T-helper 2 cell (primary cell): Measurements from ENCODE around the gene AGK.
"Not testable (repeated sequence)": the region's sequence is repeated elsewhere in the genome, so short reads cannot be mapped to it uniquely, and the experiment has no call there.

Source experiments
- DNase-seq, 5 experiments: peaks; one replicate each; pipeline versions ENCODE4 v3.0.0 to v3.0.0-alpha.2; 2012 to 2022

Gene AGK

DNA sequence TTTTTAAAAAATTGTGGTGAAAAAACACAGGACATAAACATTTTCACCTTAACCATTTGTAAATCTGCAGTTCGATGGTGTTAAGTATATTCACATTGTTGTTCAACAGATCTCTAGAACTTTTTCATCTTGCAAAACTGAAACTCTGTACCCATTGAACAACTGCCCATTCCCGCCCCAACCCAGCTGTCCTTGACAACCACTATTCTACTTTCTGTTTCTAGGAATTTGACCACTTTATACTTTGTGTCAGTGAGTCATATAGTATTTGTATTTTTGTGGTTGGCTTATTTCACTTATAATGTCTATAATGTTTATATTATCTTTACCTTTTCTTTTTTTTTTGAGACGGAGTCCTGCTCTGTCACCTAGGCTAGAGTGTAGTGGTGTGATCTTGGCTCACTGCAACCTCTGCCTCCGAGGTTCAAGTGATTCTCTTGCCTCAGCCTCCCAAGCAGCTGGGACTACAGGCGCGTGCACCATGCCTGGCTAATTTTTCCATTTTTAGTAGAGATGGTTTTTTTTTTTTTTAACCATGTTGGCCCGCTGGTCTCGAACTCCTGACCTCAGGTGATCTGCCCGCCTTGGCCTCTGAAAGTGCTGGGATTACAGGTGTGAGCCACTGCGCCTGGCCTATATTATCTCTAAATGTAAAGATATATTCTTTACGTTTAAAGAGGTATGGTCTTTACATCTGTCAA is 6.8 kb downstream of the AGK start:
- DNase-seq, result peak in 1 of 5 experiments; percentile 71

DNA sequence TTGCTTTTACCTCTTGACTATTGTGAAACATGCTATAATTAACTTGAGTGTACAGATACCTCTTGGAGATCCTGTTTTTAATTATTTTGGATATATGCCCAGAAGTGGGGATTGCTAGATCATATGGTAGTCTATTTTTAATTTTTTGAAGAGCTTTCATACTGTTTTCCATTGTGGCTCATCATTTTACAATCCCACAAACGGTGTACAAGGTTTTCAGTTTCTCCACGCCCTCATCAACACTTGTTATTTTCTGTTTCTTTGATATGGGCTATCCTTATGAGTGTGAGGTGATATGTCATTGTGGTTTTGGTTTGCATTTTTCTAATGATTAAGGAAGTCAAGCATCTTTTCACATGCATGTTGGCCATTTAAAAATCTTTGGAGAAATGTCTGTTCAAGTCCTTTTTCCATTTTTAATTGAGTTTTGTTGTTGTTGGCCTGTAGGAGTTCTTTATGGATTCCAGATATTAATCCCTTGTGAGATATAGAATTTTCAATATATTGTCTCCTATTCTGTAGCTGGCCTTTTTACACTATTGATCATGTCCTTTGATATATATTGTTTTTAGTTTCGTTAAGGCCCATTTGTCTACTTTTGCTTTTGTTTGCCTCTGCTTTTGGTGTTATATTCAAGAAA is 7.5 kb downstream of the AGK start:
- peak in 2 of 5 experiments; percentile 62 to 87 for DNase-seq

DNA sequence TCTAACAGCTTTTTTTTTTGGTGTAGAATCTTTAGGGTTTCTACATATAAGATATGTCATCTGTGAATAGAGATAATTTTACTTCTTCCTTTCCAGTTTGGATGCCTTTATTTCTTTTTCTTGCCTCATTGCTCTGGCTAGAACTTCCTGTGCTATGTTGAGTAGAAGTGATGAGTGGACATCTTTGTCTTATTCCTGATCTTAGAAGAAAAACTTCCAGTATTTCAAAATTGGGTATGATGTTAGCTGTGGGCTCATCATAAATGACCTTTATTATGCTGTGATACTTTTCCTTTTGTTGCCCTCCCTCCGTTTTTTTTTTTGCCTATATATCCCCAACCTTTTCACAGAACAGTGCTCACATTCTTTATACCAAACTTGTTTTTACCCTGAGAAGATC is 8.8 kb downstream of the AGK start:
- DNase-seq, result no peak

DNA sequence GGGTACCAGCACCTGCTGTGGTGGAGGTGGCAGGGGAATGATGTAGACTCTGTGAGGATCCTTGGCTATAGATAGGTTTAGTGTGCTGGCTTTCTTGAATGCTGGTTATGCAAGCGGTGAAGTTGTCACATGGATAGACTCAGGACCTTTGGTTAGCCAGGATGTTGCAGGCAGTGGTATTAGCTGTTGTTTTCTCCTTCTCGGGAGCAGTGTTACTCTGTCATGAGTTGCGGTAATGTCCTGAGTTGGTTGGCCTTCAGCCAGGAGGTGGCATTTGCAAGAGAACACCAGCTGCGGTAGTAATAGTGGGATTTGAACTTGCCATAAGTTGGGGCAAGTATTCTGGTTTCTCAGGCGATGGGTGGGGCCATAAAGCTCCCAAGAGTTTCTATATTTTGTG is 10.8 kb downstream of the AGK start:
- no peak for DNase-seq

DNA sequence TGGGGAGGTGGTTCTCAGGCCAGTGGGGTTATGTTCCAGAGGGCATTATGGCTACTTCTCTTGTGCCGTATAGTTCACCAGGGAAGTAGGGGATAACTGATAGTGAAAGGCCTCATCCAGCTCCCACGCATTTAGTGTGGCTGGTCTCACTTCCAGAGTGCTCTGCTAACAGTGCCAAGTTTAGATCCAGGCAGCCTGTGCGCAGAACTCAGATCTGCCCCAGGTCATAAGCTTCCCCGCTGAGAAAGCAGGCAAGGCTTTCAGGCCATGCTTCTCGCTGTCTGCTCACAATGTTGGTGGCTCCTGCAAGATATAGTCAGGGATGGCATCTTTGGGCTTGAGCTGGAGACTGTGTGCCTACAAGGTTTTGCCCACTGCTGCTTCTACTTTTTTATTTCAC is 11.3 kb downstream of the AGK start:
- no peak for DNase-seq

- no peak for DNase-seq
Observed at GRCh38 chr7:141562972-141563371, 11.8 kb downstream of the AGK start.

DNA sequence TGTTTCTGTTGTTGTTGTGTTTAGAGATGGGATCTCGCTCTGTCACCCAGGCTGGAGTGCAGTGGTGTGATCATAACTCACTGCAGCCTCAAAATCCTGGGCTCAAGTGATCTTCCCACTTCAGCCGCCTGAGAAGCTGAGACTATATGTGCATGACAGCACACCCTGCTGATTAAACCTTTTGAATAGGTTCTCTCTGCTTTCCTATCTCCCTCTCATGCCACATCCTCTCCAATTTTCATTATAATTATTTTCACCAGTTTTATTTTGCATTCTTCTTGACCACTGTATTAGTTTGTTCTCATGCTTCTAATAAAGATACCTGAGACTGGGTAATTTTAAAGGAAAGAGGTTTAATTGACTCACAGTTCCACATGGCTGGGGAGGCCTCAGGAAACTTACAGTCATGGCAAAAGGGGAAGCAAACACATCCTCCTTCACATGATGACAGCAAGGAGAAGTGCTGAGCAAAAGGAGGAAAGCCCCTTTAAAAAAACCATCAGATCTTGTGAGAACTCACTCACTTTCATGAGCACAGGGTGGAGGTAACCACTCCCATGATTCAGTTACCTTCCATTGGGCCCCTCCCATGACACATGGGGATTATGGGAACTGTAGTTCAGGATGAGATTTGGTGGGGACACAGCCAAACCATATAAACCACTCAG is 12.9 kb downstream of the AGK start:
- DNase-seq, result peak in 2 of 5 experiments; percentile 7 to 35

- no peak for DNase-seq
Observed at GRCh38 chr7:141567432-141567831, 16.2 kb downstream of the AGK start.

- no peak for DNase-seq
Observed at GRCh38 chr7:141568227-141568626, 17.0 kb downstream of the AGK start.

DNA sequence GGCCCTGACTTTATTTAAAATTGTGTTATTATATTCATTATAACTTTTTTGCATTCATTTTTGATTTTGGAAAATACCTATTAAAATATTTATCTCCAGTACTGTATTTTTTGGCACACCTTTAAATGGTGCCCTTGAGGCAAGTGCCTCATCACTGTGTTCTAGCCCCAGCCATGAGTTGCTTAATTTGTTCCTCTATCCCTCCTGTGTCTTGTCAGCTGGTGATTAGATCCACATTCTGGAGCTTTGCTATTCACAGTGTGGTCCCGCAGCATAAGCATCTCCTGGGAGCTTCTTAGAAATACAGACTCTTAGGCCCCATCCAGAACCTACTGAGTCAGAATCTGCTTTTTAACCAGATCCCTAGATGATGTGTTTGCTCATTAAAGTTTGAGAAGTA is 19.8 kb downstream of the AGK start:
- DNase-seq, result no peak

DNA sequence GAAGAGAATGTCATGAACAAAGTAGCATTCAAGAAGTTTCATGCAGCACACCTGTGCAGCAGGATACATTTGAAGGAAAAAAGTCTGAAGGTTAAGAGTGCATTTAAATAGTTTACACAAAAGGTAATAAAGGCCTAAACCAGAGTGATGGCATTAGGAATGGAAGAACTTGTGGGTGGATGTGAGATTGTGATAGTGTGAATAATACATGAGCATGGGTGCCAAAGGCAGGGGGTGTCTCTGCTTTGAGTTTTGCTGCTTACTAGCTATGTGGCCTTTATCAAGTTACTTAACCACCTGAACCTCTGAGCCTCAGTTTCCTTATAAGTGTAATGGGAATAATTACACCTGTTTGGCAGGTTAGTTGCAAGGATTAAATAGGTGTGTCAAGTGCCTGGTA is 21.0 kb downstream of the AGK start:
- DNase-seq, result no peak

GRCh38 chr7:141573511-141573910 is 22.3 kb downstream of the AGK start:
- DNase-seq, result no peak

- DNase-seq, result no peak
Observed at GRCh38 chr7:141575164-141575563, 24.0 kb downstream of the AGK start.

GRCh38 chr7:141575654-141576448 is 24.6 kb downstream of the AGK start:
- no peak for DNase-seq

GRCh38 chr7:141577043-141577839 is 26.0 kb downstream of the AGK start:
- no peak for DNase-seq

- DNase-seq, result not testable (repeated sequence)
Observed at GRCh38 chr7:141579953-141580352, 28.7 kb downstream of the AGK start.

- DNase-seq, result not testable (repeated sequence)
Observed at GRCh38 chr7:141582063-141582462, 30.9 kb downstream of the AGK start.

DNA sequence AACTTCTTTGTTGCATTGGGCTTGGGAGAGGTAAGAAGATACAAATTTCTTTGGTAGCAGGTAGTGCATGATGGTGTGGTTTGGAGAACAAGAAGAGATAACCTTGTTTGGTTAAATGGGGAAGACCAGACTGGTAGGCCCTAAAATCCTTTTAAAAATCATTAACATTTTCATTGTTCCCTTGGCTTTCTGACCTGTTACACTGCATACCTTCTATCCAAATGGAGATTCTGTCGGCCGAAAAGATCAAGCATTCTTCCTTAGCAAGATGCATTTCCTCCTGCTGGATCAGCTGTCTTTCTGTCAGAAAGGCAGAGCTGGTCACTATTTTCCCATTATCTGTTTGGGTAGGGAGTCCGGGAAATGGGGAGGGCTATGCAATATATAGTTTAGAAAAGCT is 33.7 kb downstream of the AGK start:
- DNase-seq, result no peak

- DNase-seq, result no peak
Observed at GRCh38 chr7:141585592-141586510, 34.6 kb downstream of the AGK start.

- DNase-seq, result no peak
Observed at GRCh38 chr7:141586878-141587277, 35.7 kb downstream of the AGK start.

DNA sequence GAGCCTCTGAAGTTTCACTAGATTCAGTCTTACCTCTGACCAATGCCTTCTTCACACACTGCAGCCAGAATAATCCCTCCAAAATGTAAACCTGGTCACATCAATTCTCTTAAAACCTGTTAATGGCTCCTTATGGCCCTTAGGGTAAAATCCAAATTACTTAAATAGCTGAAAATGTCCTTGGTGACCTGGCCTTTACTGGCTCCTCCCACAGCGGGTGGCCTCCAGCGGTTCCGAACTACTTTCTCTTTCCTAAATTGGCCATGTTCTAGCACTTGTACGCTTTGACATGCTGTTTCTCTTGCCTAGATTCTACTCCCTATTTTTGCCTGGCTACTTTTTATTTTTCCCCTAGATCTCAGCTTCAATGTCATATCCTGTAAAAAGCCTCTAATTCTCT is 36.1 kb downstream of the AGK start:
- DNase-seq, result no peak
